Measurements from ENCODE around the gene SOHLH1.

The SOHLH1 gene

GRCh38 chr9:135712613-135713295 is 13.5 kb upstream of the SOHLH1 start:
- DNase-seq (ENCODE audit: low read depth): no peak
- no peak overlapping the region for H3K4me3 ChIP-seq (ENCODE audit: control insufficient read depth, low read depth, low read length)
- TF ChIP-seq, protein P1, sequence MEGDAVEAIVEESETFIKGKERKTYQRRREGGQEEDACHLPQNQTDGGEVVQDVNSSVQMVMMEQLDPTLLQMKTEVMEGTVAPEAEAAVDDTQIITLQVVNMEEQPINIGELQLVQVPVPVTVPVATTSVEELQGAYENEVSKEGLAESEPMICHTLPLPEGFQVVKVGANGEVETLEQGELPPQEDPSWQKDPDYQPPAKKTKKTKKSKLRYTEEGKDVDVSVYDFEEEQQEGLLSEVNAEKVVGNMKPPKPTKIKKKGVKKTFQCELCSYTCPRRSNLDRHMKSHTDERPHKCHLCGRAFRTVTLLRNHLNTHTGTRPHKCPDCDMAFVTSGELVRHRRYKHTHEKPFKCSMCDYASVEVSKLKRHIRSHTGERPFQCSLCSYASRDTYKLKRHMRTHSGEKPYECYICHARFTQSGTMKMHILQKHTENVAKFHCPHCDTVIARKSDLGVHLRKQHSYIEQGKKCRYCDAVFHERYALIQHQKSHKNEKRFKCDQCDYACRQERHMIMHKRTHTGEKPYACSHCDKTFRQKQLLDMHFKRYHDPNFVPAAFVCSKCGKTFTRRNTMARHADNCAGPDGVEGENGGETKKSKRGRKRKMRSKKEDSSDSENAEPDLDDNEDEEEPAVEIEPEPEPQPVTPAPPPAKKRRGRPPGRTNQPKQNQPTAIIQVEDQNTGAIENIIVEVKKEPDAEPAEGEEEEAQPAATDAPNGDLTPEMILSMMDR (conservative IDR thresholded peaks at IDR 0.05; ENCODE audit: control insufficient read depth, insufficient read depth, low read depth, low read length): no peak

DNA sequence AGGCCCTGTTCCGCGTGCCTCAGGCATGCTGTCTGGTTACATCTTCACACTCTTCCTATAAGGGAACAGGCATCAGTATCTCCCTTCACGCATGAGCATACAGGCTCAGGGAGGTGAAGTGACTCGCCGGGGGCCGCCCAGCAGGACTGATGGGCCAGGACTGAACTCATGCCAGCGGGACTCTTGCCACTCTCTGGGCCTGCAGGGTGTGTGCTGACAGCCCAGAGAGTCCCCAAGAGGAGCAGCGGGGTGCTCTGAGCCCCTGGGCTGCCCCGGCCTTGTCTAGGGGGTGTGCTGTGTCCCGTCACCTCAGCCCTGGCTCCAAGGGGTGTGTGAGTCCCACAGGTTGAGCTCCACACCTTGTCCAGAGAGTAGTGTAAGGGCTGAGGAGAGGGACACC is 12.6 kb upstream of the SOHLH1 start:
- TF ChIP-seq, protein P1 (conservative IDR thresholded peaks at IDR 0.05; ENCODE audit: control insufficient read depth, insufficient read depth, low read depth, low read length): no peak
- DNase-seq (ENCODE audit: low read depth): no peak

DNA sequence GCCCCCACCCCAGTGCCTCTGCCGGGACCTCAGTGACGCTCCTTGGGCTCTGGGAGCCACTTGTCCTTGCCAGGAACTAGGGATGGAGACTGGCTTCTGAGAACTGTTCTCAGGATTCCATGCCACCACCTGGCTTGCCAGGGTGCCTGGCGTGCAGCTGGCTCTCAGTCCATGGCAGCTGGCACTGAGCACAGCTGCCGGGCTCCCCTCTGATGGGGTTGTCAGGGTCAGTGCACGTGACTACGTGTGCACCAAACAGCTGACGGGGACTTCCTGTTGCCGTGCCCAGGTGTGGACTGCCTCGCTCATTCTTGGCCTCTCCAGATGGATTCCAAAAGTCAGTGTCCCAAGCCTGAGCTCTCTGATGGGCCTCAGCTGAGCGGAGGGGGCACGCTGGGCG is 12.1 kb upstream of the SOHLH1 start:
- no peak for DNase-seq (ENCODE audit: low read depth)
- no peak overlapping the region for H3K4me3 ChIP-seq (ENCODE audit: control insufficient read depth, low read depth, low read length)
- TF ChIP-seq, protein P1 (conservative IDR thresholded peaks at IDR 0.05; ENCODE audit: control insufficient read depth, insufficient read depth, low read depth, low read length): no peak

More for the DNA sequence above, 12.6 kb upstream of the SOHLH1 start:
- H3K4me3 ChIP-seq (ENCODE audit: control insufficient read depth, low read depth, low read length): no peak overlapping the region

DNA sequence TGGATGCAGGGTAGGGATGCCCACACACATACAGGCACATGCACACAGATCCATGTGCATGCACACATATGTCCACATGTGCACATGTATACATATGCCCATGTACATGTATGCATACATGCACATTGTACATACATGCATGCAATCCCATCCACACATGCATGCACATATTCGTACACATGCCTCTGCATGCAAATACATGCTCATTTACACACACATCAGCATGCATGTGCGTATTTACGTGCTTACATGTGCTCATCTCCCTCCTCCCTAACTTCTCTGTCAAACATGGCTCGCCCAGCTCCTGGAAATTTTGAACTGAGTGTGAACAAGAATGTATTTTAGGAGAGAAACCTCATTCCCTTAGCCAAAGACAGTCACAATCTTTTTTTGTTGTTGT is 8.9 kb upstream of the SOHLH1 start:
- no peak overlapping the region for H3K4me3 ChIP-seq (ENCODE audit: control insufficient read depth, low read depth, low read length)
- TF ChIP-seq, protein P1 (conservative IDR thresholded peaks at IDR 0.05; ENCODE audit: control insufficient read depth, insufficient read depth, low read depth, low read length): no peak
- no peak for DNase-seq (ENCODE audit: low read depth)

GRCh38 chr9:135707252-135708138 is 8.2 kb upstream of the SOHLH1 start:
- H3K4me3 ChIP-seq (ENCODE audit: control insufficient read depth, low read depth, low read length): no peak overlapping the region
- no peak for DNase-seq (ENCODE audit: low read depth)

GRCh38 chr9:135706288-135706687 is 7.0 kb upstream of the SOHLH1 start:
- no peak for DNase-seq (ENCODE audit: low read depth)
- TF ChIP-seq, protein P1 (conservative IDR thresholded peaks at IDR 0.05; ENCODE audit: control insufficient read depth, insufficient read depth, low read depth, low read length): no peak
- H3K4me3 ChIP-seq (ENCODE audit: control insufficient read depth, low read depth, low read length): no peak overlapping the region

More at GRCh38 chr9:135707252-135708138, 8.2 kb upstream of the SOHLH1 start:
- TF ChIP-seq, protein P1 (conservative IDR thresholded peaks at IDR 0.05; ENCODE audit: control insufficient read depth, insufficient read depth, low read depth, low read length): no peak

All from fibroblast of mammary gland (primary cell).